Left renal pelvis (tissue), 4 donors: ENCODE results near the gene GEMIN7. TPM values are rescaled to one million over a fixed set of nuclear protein-coding genes. Genes with fewer than 3 reads are reported as not detected.

ENCODE experiments used
- polyA plus RNA-seq, 4 donors: library from polyadenylated mRNA; unstranded; fragments of 120-200 nt; gene quantifications; one replicate each; pipeline ENCODE4 v1.2.1, GENCODE V29; 2013; ENCODE audit not compliant: insufficient read length in 4 of 4

GEMIN7 gene
- polyA plus RNA-seq, 4 donors = 16.6 to 27.3 (median 22.5) TPM

Other genes starting within 250 kb of the GEMIN7 start
- gene NECTIN2, start 233.0 kb upstream of the GEMIN7 start, polyA plus RNA-seq = 100 to 1,000 TPM in 3 of 4 donors, 10 to 100 TPM in 1; 74.3 to 165 (median 151) TPM
- 10 to 100 TPM; 27.3 to 53.4 (median 43.9) TPM for gene TOMM40, start 188.0 kb upstream of the GEMIN7 start, polyA plus RNA-seq
- gene APOE, start 173.5 kb upstream of the GEMIN7 start, polyA plus RNA-seq = 100 to 1,000 TPM in 3 of 4 donors, 10 to 100 TPM in 1; 51.2 to 397 (median 259) TPM
- gene APOC1, start 164.7 kb upstream of the GEMIN7 start, polyA plus RNA-seq = 10 to 100 TPM in 2 of 4 donors, 1 to 10 TPM in 2; 8.7 to 25.0 (median 9.9) TPM
- gene APOC4, start 137.0 kb upstream of the GEMIN7 start, polyA plus RNA-seq = not detected
- gene APOC2, start 133.2 kb upstream of the GEMIN7 start, polyA plus RNA-seq = 10 to 100 TPM in 2 of 4 donors, 1 to 10 TPM in 2; 4.3 to 12.8 (median 8.8) TPM
- 100 to 1,000 TPM in 2 of 4 donors, 10 to 100 TPM in 2; 70.4 to 125 (median 103) TPM for gene CLPTM1, start 123.9 kb upstream of the GEMIN7 start, polyA plus RNA-seq
- 1 to 10 TPM; 4.4 to 6.6 (median 5.5) TPM for gene RELB, start 77.8 kb upstream of the GEMIN7 start, polyA plus RNA-seq
- gene CLASRP, start 40.2 kb upstream of the GEMIN7 start, polyA plus RNA-seq = 10 to 100 TPM; 55.9 to 94.2 (median 64.6) TPM
- 1 to 10 TPM in 1 of 4 donors, under 1 TPM in 3; 0.45 to 2.5 (median 0.76) TPM for gene ZNF296, start 2.8 kb upstream of the GEMIN7 start, polyA plus RNA-seq
- 10 to 100 TPM; 15.2 to 38.9 (median 26.5) TPM for gene PPP1R37, start 13.9 kb downstream of the GEMIN7 start, polyA plus RNA-seq
- under 1 TPM; 0.06 to 0.21 (median 0.13) TPM for gene NKPD1, start 81.7 kb downstream of the GEMIN7 start, polyA plus RNA-seq
- gene TRAPPC6A, start 99.0 kb downstream of the GEMIN7 start, polyA plus RNA-seq = 10 to 100 TPM; 11.6 to 48.6 (median 30.8) TPM
- 10 to 100 TPM in 1 of 4 donors, 1 to 10 TPM in 3; 6.7 to 10.1 (median 9.2) TPM for gene BLOC1S3, start 99.5 kb downstream of the GEMIN7 start, polyA plus RNA-seq
- 10 to 100 TPM in 1 of 4 donors, 1 to 10 TPM in 3; 4.4 to 10.7 (median 7.1) TPM for gene EXOC3L2, start 166.1 kb downstream of the GEMIN7 start, polyA plus RNA-seq
- gene MARK4, start 172.0 kb downstream of the GEMIN7 start, polyA plus RNA-seq = 10 to 100 TPM; 33.2 to 45.1 (median 38.6) TPM
- under 1 TPM; 0.26 to 0.60 (median 0.41) TPM for gene CKM, start 243.6 kb downstream of the GEMIN7 start, polyA plus RNA-seq